ENCODE measurements around the gene PALMD. TPM values are rescaled to one million over a fixed set of nuclear protein-coding genes. Genes with fewer than 3 reads are reported as not detected.

Gene PALMD
- total RNA-seq, 1 experiment from 2014 or later: not detected

GRCh38 chr1:99685516-99686180 lies 39.7 kb downstream of the PALMD start:
- H3K23ac ChIP-seq (ENCODE audit: insufficient read length, low read depth, low read length): no peak overlapping the region
- no peak overlapping the region for H4K8ac ChIP-seq (replicated peaks; ENCODE audit: insufficient read length, low read depth, low read length)
- H3K79me1 ChIP-seq (ENCODE audit: insufficient read depth, low read depth, low read length, poor library complexity, severe bottlenecking): no peaks in the 10 kb centered on the region
- Mint-ChIP-seq H3K9me3 (no peaks in the 10 kb centered on the region), H3K36me3 (ENCODE audit: insufficient read depth in 1 of 3, low read depth in 3 of 3) (no peaks in the 10 kb centered on the region), H3K4me1 (no peaks in the 10 kb centered on the region), H3K27me3 (ENCODE audit: low read depth) (no peaks in the 10 kb centered on the region), H3K4me3 (no peak overlapping the region), H3K27ac (no peak overlapping the region)
- no peak overlapping the region for H2BK20ac ChIP-seq (ENCODE audit: low read depth, low read length, poor library complexity, severe bottlenecking)
- H3K56ac ChIP-seq (ENCODE audit: insufficient read length, low read depth, low read length): no peak overlapping the region
- H4K20me1 ChIP-seq (ENCODE audit: control insufficient read depth, insufficient read depth, insufficient read length): no peaks in the 10 kb centered on the region
- H2AK5ac ChIP-seq (ENCODE audit: insufficient read length, low read length): no peak overlapping the region
- no peaks in the 10 kb centered on the region for H3K27me3 ChIP-seq (ENCODE audit: insufficient read depth, low read length)
- no peak overlapping the region for H2BK5ac ChIP-seq (ENCODE audit: insufficient read length, low read length)
- no peak overlapping the region for H2BK15ac ChIP-seq (ENCODE audit: low read depth, low read length)
- H3K9me3 ChIP-seq (ENCODE audit: control insufficient read depth, low read depth, low read length): no peaks in the 10 kb centered on the region
- no peak overlapping the region for H3K14ac ChIP-seq (ENCODE audit: insufficient read depth, low read length)
- H2BK12ac ChIP-seq (ENCODE audit: insufficient read length, low read depth, low read length): no peak overlapping the region
- H2AFZ ChIP-seq (ENCODE audit: low read length): no peak overlapping the region
- DNase-seq: peak; percentile 66
- H3K18ac ChIP-seq (ENCODE audit: insufficient read length, low read depth, low read length): no peak overlapping the region
- no peak overlapping the region for H4K5ac ChIP-seq (ENCODE audit: insufficient read length, low read depth, low read length)
- H2BK120ac ChIP-seq (ENCODE audit: low read depth, low read length, poor library complexity, severe bottlenecking): no peak overlapping the region
- no peak overlapping the region for H3T11ph ChIP-seq (ENCODE audit: low read length)
- no peaks in the 10 kb centered on the region for H3K23me2 ChIP-seq (ENCODE audit: insufficient read length, low read depth, low read length, poor library complexity, severe bottlenecking)
- TF ChIP-seq, protein P1, sequence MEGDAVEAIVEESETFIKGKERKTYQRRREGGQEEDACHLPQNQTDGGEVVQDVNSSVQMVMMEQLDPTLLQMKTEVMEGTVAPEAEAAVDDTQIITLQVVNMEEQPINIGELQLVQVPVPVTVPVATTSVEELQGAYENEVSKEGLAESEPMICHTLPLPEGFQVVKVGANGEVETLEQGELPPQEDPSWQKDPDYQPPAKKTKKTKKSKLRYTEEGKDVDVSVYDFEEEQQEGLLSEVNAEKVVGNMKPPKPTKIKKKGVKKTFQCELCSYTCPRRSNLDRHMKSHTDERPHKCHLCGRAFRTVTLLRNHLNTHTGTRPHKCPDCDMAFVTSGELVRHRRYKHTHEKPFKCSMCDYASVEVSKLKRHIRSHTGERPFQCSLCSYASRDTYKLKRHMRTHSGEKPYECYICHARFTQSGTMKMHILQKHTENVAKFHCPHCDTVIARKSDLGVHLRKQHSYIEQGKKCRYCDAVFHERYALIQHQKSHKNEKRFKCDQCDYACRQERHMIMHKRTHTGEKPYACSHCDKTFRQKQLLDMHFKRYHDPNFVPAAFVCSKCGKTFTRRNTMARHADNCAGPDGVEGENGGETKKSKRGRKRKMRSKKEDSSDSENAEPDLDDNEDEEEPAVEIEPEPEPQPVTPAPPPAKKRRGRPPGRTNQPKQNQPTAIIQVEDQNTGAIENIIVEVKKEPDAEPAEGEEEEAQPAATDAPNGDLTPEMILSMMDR (conservative IDR thresholded peaks at IDR 0.05): peak; percentile 74
- no peaks in the 10 kb centered on the region for H3K4me1 ChIP-seq (ENCODE audit: insufficient read depth, low read length)
- H3K27ac ChIP-seq (ENCODE audit: insufficient read length, low read depth, low read length): no peak overlapping the region
- WGBS (ENCODE audit: extremely low coverage, insufficient read length, low lambda C conversion rate): no CpG with 5 or more reads among the region's 6 CpGs
- no peak overlapping the region for H3K9ac ChIP-seq (ENCODE audit: extremely low read depth, insufficient read length, low read length)
- H3K4me2 ChIP-seq (ENCODE audit: insufficient read depth, insufficient read length, low read length): no peak overlapping the region
- no peak overlapping the region for H3K4ac ChIP-seq (ENCODE audit: low read depth, low read length)
- H3K79me2 ChIP-seq (ENCODE audit: insufficient read depth, low read length): no peaks in the 10 kb centered on the region
- H4K91ac ChIP-seq (ENCODE audit: insufficient read length, low read depth, low read length): no peak overlapping the region

Measured in H9 (cell line).